C4-2B (cell line): ENCODE measurements around the gene TOPBP1.

Experiments used
- H3K27ac ChIP-seq: fragments of 450-650 bp; 2 replicates; pipeline ENCODE4 v1.5.1; 2017
- CTCF ChIP-seq: fragments of 450-650 bp; conservative IDR thresholded peaks from 2 replicates; pipeline ENCODE4 v1.5.1; 2017; ENCODE audit warnings: mild to moderate bottlenecking
- ZFX ChIP-seq: fragments of 450-650 bp; IDR thresholded peaks from 2 replicates; pipeline ENCODE4 v1.6.1; 2017

The TOPBP1 gene

GRCh38 chr3:133655731-133656515 lies 5.8 kb downstream of the TOPBP1 start:
- H3K27ac ChIP-seq, result no peak overlapping the region
- TF ChIP-seq CTCF (no peak), ZFX (no peak)

GRCh38 chr3:133649486-133650068 lies 12.2 kb downstream of the TOPBP1 start:
- H3K27ac ChIP-seq, result no peak overlapping the region
- TF ChIP-seq ZFX (no peak), CTCF (no peak)

- TF ChIP-seq ZFX, result no peak
- no peak for TF ChIP-seq CTCF
- H3K27ac ChIP-seq, result no peak overlapping the region
Measured at GRCh38 chr3:133644768-133645167, 17.0 kb downstream of the TOPBP1 start.

- no peak overlapping the region for H3K27ac ChIP-seq
- TF ChIP-seq ZFX (no peak), CTCF (no peak)
Measured at GRCh38 chr3:133643611-133644010, 18.1 kb downstream of the TOPBP1 start.

- no peak for TF ChIP-seq CTCF
- TF ChIP-seq ZFX, result no peak
- no peak overlapping the region for H3K27ac ChIP-seq
Measured at GRCh38 chr3:133641254-133641653, 20.5 kb downstream of the TOPBP1 start.

GRCh38 chr3:133633439-133633838 lies 28.3 kb downstream of the TOPBP1 start:
- no peak for TF ChIP-seq CTCF
- no peak for TF ChIP-seq ZFX
- no peak overlapping the region for H3K27ac ChIP-seq

- no peak for TF ChIP-seq ZFX
- TF ChIP-seq CTCF, result no peak
- no peak overlapping the region for H3K27ac ChIP-seq
Measured at GRCh38 chr3:133629146-133629545, 32.6 kb downstream of the TOPBP1 start.
